ENCODE data around the gene ITGB8.

ITGB8 gene

GRCh38 chr7:20408467-20408826 lies 77.7 kb downstream of the ITGB8 start:
- no peaks in the 10 kb centered on the region for H3K36me3 ChIP-seq (ENCODE audit: insufficient read depth, low read length)
- H3K27me3 ChIP-seq (ENCODE audit: control insufficient read depth, insufficient read depth, low read length), result no peaks in the 10 kb centered on the region
- no peak overlapping the region for H3K4me2 ChIP-seq (ENCODE audit: low read length)
- no peaks in the 10 kb centered on the region for H3K9me3 ChIP-seq (replicated peaks; ENCODE audit: low read length)
- peaks cover 17% of the 10 kb centered on the region for H3K4me1 ChIP-seq (ENCODE audit: control insufficient read depth, insufficient read depth, low read length)
- no peak overlapping the region for H3K4me3 ChIP-seq (ENCODE audit: low read length)
- no peak overlapping the region for H3K9ac ChIP-seq (ENCODE audit: low read depth, low read length)

- H3K9me3 ChIP-seq (replicated peaks; ENCODE audit: low read length), result no peaks in the 10 kb centered on the region
- H3K36me3 ChIP-seq (ENCODE audit: insufficient read depth, low read length), result no peaks in the 10 kb centered on the region
- H3K27me3 ChIP-seq (ENCODE audit: control insufficient read depth, insufficient read depth, low read length), result no peaks in the 10 kb centered on the region
- peaks cover 17% of the 10 kb centered on the region for H3K4me1 ChIP-seq (ENCODE audit: control insufficient read depth, insufficient read depth, low read length)
- no peak overlapping the region for H3K4me3 ChIP-seq (ENCODE audit: low read length)
- no peak overlapping the region for H3K4me2 ChIP-seq (ENCODE audit: low read length)
- H3K9ac ChIP-seq (ENCODE audit: low read depth, low read length), result no peak overlapping the region
Measured at GRCh38 chr7:20409961-20410360, 79.3 kb downstream of the ITGB8 start.

- H3K9me3 ChIP-seq (replicated peaks; ENCODE audit: low read length), result no peaks in the 10 kb centered on the region
- H3K4me1 ChIP-seq (ENCODE audit: control insufficient read depth, insufficient read depth, low read length), result peaks cover 17% of the 10 kb centered on the region
- H3K4me3 ChIP-seq (ENCODE audit: low read length), result no peak overlapping the region
- no peak overlapping the region for H3K4me2 ChIP-seq (ENCODE audit: low read length)
- no peak overlapping the region for H3K9ac ChIP-seq (ENCODE audit: low read depth, low read length)
- no peaks in the 10 kb centered on the region for H3K36me3 ChIP-seq (ENCODE audit: insufficient read depth, low read length)
- H3K27me3 ChIP-seq (ENCODE audit: control insufficient read depth, insufficient read depth, low read length), result no peaks in the 10 kb centered on the region
Measured at GRCh38 chr7:20411372-20411771, 80.7 kb downstream of the ITGB8 start.

GRCh38 chr7:20412032-20412431 lies 81.3 kb downstream of the ITGB8 start:
- Histone ChIP-seq H3K4me2 (ENCODE audit: low read length) (no peak overlapping the region), H3K4me3 (ENCODE audit: low read length) (no peak overlapping the region), H3K36me3 (ENCODE audit: insufficient read depth, low read length) (no peaks in the 10 kb centered on the region), H3K9me3 (replicated peaks; ENCODE audit: low read length) (no peaks in the 10 kb centered on the region), H3K9ac (ENCODE audit: low read depth, low read length) (no peak overlapping the region), H3K4me1 (ENCODE audit: control insufficient read depth, insufficient read depth, low read length) (peaks cover 17% of the 10 kb centered on the region), H3K27me3 (ENCODE audit: control insufficient read depth, insufficient read depth, low read length) (no peaks in the 10 kb centered on the region)

- Histone ChIP-seq H3K9me3 (replicated peaks; ENCODE audit: low read length) (no peaks in the 10 kb centered on the region), H3K36me3 (ENCODE audit: insufficient read depth, low read length) (no peaks in the 10 kb centered on the region)
Measured at GRCh38 chr7:20417260-20417659, 86.6 kb downstream of the ITGB8 start.

GRCh38 chr7:20417675-20418382 lies 87.1 kb downstream of the ITGB8 start:
- Histone ChIP-seq H3K4me3 (ENCODE audit: low read length) (no peak overlapping the region), H3K36me3 (ENCODE audit: insufficient read depth, low read length) (no peaks in the 10 kb centered on the region), H3K27me3 (ENCODE audit: control insufficient read depth, insufficient read depth, low read length) (no peaks in the 10 kb centered on the region)

More at GRCh38 chr7:20417260-20417659, 86.6 kb downstream of the ITGB8 start:
- Histone ChIP-seq H3K27me3 (ENCODE audit: control insufficient read depth, insufficient read depth, low read length) (no peaks in the 10 kb centered on the region), H3K4me1 (ENCODE audit: control insufficient read depth, insufficient read depth, low read length) (no peaks in the 10 kb centered on the region), H3K9ac (ENCODE audit: low read depth, low read length) (no peak overlapping the region), H3K4me3 (ENCODE audit: low read length) (no peak overlapping the region), H3K4me2 (ENCODE audit: low read length) (no peak overlapping the region)

GRCh38 chr7:20424500-20424899 lies 93.8 kb downstream of the ITGB8 start:
- Histone ChIP-seq H3K36me3 (ENCODE audit: insufficient read depth, low read length) (no peaks in the 10 kb centered on the region), H3K27me3 (ENCODE audit: control insufficient read depth, insufficient read depth, low read length) (no peaks in the 10 kb centered on the region), H3K4me3 (ENCODE audit: low read length) (no peak overlapping the region)

More at GRCh38 chr7:20417675-20418382, 87.1 kb downstream of the ITGB8 start:
- H3K9ac ChIP-seq (ENCODE audit: low read depth, low read length), result no peak overlapping the region
- no peak overlapping the region for H3K4me2 ChIP-seq (ENCODE audit: low read length)
- no peaks in the 10 kb centered on the region for H3K9me3 ChIP-seq (replicated peaks; ENCODE audit: low read length)
- no peaks in the 10 kb centered on the region for H3K4me1 ChIP-seq (ENCODE audit: control insufficient read depth, insufficient read depth, low read length)

GRCh38 chr7:20430664-20431063 lies 100.0 kb downstream of the ITGB8 start:
- H3K27me3 ChIP-seq (ENCODE audit: control insufficient read depth, insufficient read depth, low read length), result no peaks in the 10 kb centered on the region
- no peak overlapping the region for H3K9ac ChIP-seq (ENCODE audit: low read depth, low read length)
- H3K36me3 ChIP-seq (ENCODE audit: insufficient read depth, low read length), result no peaks in the 10 kb centered on the region
- H3K9me3 ChIP-seq (replicated peaks; ENCODE audit: low read length), result no peaks in the 10 kb centered on the region
- H3K4me2 ChIP-seq (ENCODE audit: low read length), result no peak overlapping the region
- no peak overlapping the region for H3K4me3 ChIP-seq (ENCODE audit: low read length)
- no peaks in the 10 kb centered on the region for H3K4me1 ChIP-seq (ENCODE audit: control insufficient read depth, insufficient read depth, low read length)

More at GRCh38 chr7:20424500-20424899, 93.8 kb downstream of the ITGB8 start:
- Histone ChIP-seq H3K4me1 (ENCODE audit: control insufficient read depth, insufficient read depth, low read length) (no peaks in the 10 kb centered on the region), H3K4me2 (ENCODE audit: low read length) (no peak overlapping the region), H3K9ac (ENCODE audit: low read depth, low read length) (no peak overlapping the region), H3K9me3 (replicated peaks; ENCODE audit: low read length) (no peaks in the 10 kb centered on the region)

- H3K9me3 ChIP-seq (replicated peaks; ENCODE audit: low read length), result no peaks in the 10 kb centered on the region
Measured at GRCh38 chr7:20431146-20431545, 100.4 kb downstream of the ITGB8 start.

GRCh38 chr7:20432071-20432470 lies 101.4 kb downstream of the ITGB8 start:
- H3K4me1 ChIP-seq (ENCODE audit: control insufficient read depth, insufficient read depth, low read length), result no peaks in the 10 kb centered on the region
- no peaks in the 10 kb centered on the region for H3K27me3 ChIP-seq (ENCODE audit: control insufficient read depth, insufficient read depth, low read length)
- H3K9ac ChIP-seq (ENCODE audit: low read depth, low read length), result no peak overlapping the region
- no peak overlapping the region for H3K4me3 ChIP-seq (ENCODE audit: low read length)
- H3K9me3 ChIP-seq (replicated peaks; ENCODE audit: low read length), result no peaks in the 10 kb centered on the region
- no peaks in the 10 kb centered on the region for H3K36me3 ChIP-seq (ENCODE audit: insufficient read depth, low read length)
- H3K4me2 ChIP-seq (ENCODE audit: low read length), result no peak overlapping the region

More at GRCh38 chr7:20431146-20431545, 100.4 kb downstream of the ITGB8 start:
- no peak overlapping the region for H3K4me2 ChIP-seq (ENCODE audit: low read length)
- H3K9ac ChIP-seq (ENCODE audit: low read depth, low read length), result no peak overlapping the region
- H3K4me1 ChIP-seq (ENCODE audit: control insufficient read depth, insufficient read depth, low read length), result no peaks in the 10 kb centered on the region
- H3K4me3 ChIP-seq (ENCODE audit: low read length), result no peak overlapping the region
- no peaks in the 10 kb centered on the region for H3K36me3 ChIP-seq (ENCODE audit: insufficient read depth, low read length)
- H3K27me3 ChIP-seq (ENCODE audit: control insufficient read depth, insufficient read depth, low read length), result no peaks in the 10 kb centered on the region

GRCh38 chr7:20435305-20435704 lies 104.6 kb downstream of the ITGB8 start:
- H3K9ac ChIP-seq (ENCODE audit: low read depth, low read length), result no peak overlapping the region
- H3K4me2 ChIP-seq (ENCODE audit: low read length), result no peak overlapping the region
- no peaks in the 10 kb centered on the region for H3K4me1 ChIP-seq (ENCODE audit: control insufficient read depth, insufficient read depth, low read length)
- no peak overlapping the region for H3K4me3 ChIP-seq (ENCODE audit: low read length)
- H3K27me3 ChIP-seq (ENCODE audit: control insufficient read depth, insufficient read depth, low read length), result no peaks in the 10 kb centered on the region
- no peaks in the 10 kb centered on the region for H3K36me3 ChIP-seq (ENCODE audit: insufficient read depth, low read length)
- H3K9me3 ChIP-seq (replicated peaks; ENCODE audit: low read length), result no peaks in the 10 kb centered on the region

- Histone ChIP-seq H3K4me1 (ENCODE audit: control insufficient read depth, insufficient read depth, low read length) (no peaks in the 10 kb centered on the region), H3K4me3 (ENCODE audit: low read length) (no peak overlapping the region), H3K9me3 (replicated peaks; ENCODE audit: low read length) (no peaks in the 10 kb centered on the region), H3K9ac (ENCODE audit: low read depth, low read length) (no peak overlapping the region), H3K4me2 (ENCODE audit: low read length) (no peak overlapping the region), H3K27me3 (ENCODE audit: control insufficient read depth, insufficient read depth, low read length) (no peaks in the 10 kb centered on the region), H3K36me3 (ENCODE audit: insufficient read depth, low read length) (no peaks in the 10 kb centered on the region)
Measured at GRCh38 chr7:20438248-20438647, 107.5 kb downstream of the ITGB8 start.
